HCT116 (cell line): ENCODE results near the gene AKAP8. TPM values are rescaled to one million over a fixed set of nuclear protein-coding genes. Genes with fewer than 3 reads are reported as not detected.

Experiments used
- ATAC-seq: fragments of 200-7000 bp; cut with Tn5 transposase; 2 replicates; pipeline ENCODE4 v1.9.1; 2020; ENCODE audit warnings: mild to moderate bottlenecking, moderate library complexity
- BruUV-seq: library from RNA; stranded (reverse); fragments of 400-500 nt; replicated peaks from 2 replicates; lab custom pipeline; 2021; lab: Mats Ljungman, UMichigan
- CTCF ChIA-PET: fragments of 300-600 bp; sonication (Branson Sonifier 250); formaldehyde crosslinking; loops from one replicate; lab custom pipeline; 2021; ENCODE audit warnings: antibody characterized with exemption; lab: Charles Lee
- POLR2A ChIA-PET: fragments of 300-600, 350-600 bp; sonication (Branson Sonifier 250); formaldehyde crosslinking; loops from one replicate; lab custom pipeline; 2021; ENCODE audit warnings: antibody characterized with exemption; lab: Charles Lee
- RAD21 ChIA-PET, 2 experiments: fragments of 300-600 bp; sonication (Branson Sonifier 250); formaldehyde crosslinking; loops; one replicate each; lab custom pipeline; 2023; ENCODE audit warnings: low total read pairs in 2 of 2; ENCODE audit not compliant: uncharacterized antibody in 2 of 2, unreplicated experiment in 2 of 2, low non-redundant PET in 1 of 2; lab: Charles Lee
- DNase-seq: peaks from one replicate; pipeline ENCODE4 v3.0.0-alpha.2; 2010; ENCODE audit warnings: low read depth, low spot score
- H2AFZ ChIP-seq: fragments of 200-600 bp; shearing (Covaris generic), sonication (generic); 2 replicates; pipeline ENCODE4 v1.6.1; 2017; ENCODE audit warnings: low read depth, mixed run types, mixed read lengths, antibody characterized with exemption, low read length; ENCODE audit not compliant: poor library complexity, severe bottlenecking
- H3K27ac ChIP-seq: 2 replicates; pipeline ENCODE4 v1.5.1; 2012; ENCODE audit warnings: low read depth, low read length
- H3K27me3 ChIP-seq: fragments of 200-600 bp; sonication (generic); 2 replicates; pipeline ENCODE4 v1.6.1; 2016; ENCODE audit warnings: mixed run types, low read length, mixed read lengths; ENCODE audit not compliant: insufficient read depth
- H3K36me3 ChIP-seq, 2 experiments: fragments of 200-500 bp in 1 of 2; fragments of 200-600 bp in 1 of 2; sonication (Bioruptor generic) in 1 of 2; sonication (generic) in 1 of 2; 2 replicates each; pipeline versions ENCODE4 v1.5.1 to v1.6.1; 2014 to 2016; ENCODE audit warnings: low read length in 2 of 2, inconsistent platforms in 1 of 2, mixed read lengths in 1 of 2, mixed run types in 1 of 2; ENCODE audit not compliant: insufficient read depth in 2 of 2, control insufficient read depth in 1 of 2
- H3K4me1 ChIP-seq, 2 experiments: fragments of 200-600 bp in 1 of 2; sonication (generic) in 1 of 2; 2 replicates each; pipeline versions ENCODE4 v1.5.1 to v1.6.1; 2012 to 2017; ENCODE audit warnings: low read length in 2 of 2, inconsistent platforms in 1 of 2, mild to moderate bottlenecking in 1 of 2, mixed read lengths in 1 of 2, mixed run types in 1 of 2, moderate library complexity in 1 of 2; ENCODE audit not compliant: insufficient read depth in 2 of 2, control insufficient read depth in 1 of 2
- H3K4me2 ChIP-seq: fragments of 200-600 bp; sonication (generic); 2 replicates; pipeline ENCODE4 v1.6.1; 2017; ENCODE audit warnings: mixed run types, low read length, mixed read lengths
- H3K4me3 ChIP-seq, 2 experiments: fragments of 200-600 bp in 1 of 2; sonication (generic) in 1 of 2; replicated peaks in 1 of 2; 2 replicates each; pipeline ENCODE4 v1.5.1; 2011 to 2016; ENCODE audit warnings: low read length in 2 of 2, control low read depth in 1 of 2, low read depth in 1 of 2, mild to moderate bottlenecking in 1 of 2, mixed read lengths in 1 of 2, mixed run types in 1 of 2
- H3K79me2 ChIP-seq: fragments of 200-600 bp; sonication (generic); 2 replicates; pipeline ENCODE4 v1.6.1; 2017; ENCODE audit warnings: mild to moderate bottlenecking, mixed run types, low read length, moderate library complexity, mixed read lengths; ENCODE audit not compliant: insufficient read depth
- H3K9ac ChIP-seq: fragments of 200-600 bp; sonication (generic); 2 replicates; pipeline ENCODE4 v1.6.1; 2016; ENCODE audit warnings: low read length, mixed read lengths
- H3K9me2 ChIP-seq: fragments of 200-600 bp; sonication (generic), shearing (Covaris generic); 2 replicates; pipeline ENCODE4 v1.6.1; 2017; ENCODE audit warnings: mixed run types, mild to moderate bottlenecking, moderate library complexity; ENCODE audit not compliant: insufficient read depth
- H3K9me3 ChIP-seq, 2 experiments: fragments of 200-500 bp in 1 of 2; fragments of 200-600 bp in 1 of 2; sonication (Bioruptor generic) in 1 of 2; sonication (generic) in 1 of 2; 2 replicates each; pipeline ENCODE4 v1.6.1; 2014 to 2017; ENCODE audit warnings: low read length in 2 of 2, mixed read lengths in 2 of 2, inconsistent platforms in 1 of 2, low read depth in 1 of 2, mild to moderate bottlenecking in 1 of 2, mixed run types in 1 of 2, moderate library complexity in 1 of 2; ENCODE audit not compliant: control insufficient read depth in 1 of 2, insufficient read depth in 1 of 2
- H4K20me1 ChIP-seq: fragments of 200-600 bp; sonication (generic), shearing (Covaris generic); 2 replicates; pipeline ENCODE4 v1.6.1; 2017; ENCODE audit warnings: mixed run types, mild to moderate bottlenecking, moderate library complexity; ENCODE audit not compliant: insufficient read depth
- JUND ChIP-seq: IDR thresholded peaks from 2 replicates; pipeline ENCODE4 v1.6.1; 2012
- POLR2A ChIP-seq: IDR thresholded peaks from 2 replicates; pipeline ENCODE4 v1.7.0; 2011; ENCODE audit warnings: borderline replicate concordance; ENCODE audit not compliant: insufficient read depth, insufficient read length; ENCODE audit errors: extremely low read depth
- RAD21 ChIP-seq: IDR thresholded peaks from 2 replicates; pipeline ENCODE4 v1.6.1; 2012; ENCODE audit warnings: low read depth, mild to moderate bottlenecking
- intact Hi-C: fragments of 100-400 bp; cut with micrococcal nuclease; formaldehyde crosslinking; loops from 2 replicates; pipeline ENCODE4 v1.10.0; 2022
- total RNA-seq: library from RNA; stranded (reverse); gene quantifications from one replicate; pipeline ENCODE4 v1.2.1, GENCODE V29; 2021; ENCODE audit not compliant: unreplicated experiment

Gene AKAP8
- total RNA-seq, 1 experiment from 2014 or later = 50.6 TPM

- intact Hi-C loops = loop anchor here (10.0 kb wide), 1 partner anchor 108 kb away; no protein-coding TSS in a partner anchor
Measured at GRCh38 chr19:15372891-15373301, 6.7 kb downstream of the AKAP8 start.

GRCh38 chr19:15372470-15372869, 7.1 kb downstream of the AKAP8 start:
- peaks cover 27 to 53% of the 10 kb centered on the region in 2 experiments for H3K36me3 ChIP-seq
- no peaks in the 10 kb centered on the region for H3K9me3 ChIP-seq
- CTCF ChIA-PET = no interaction called here
- POLR2A ChIA-PET = no interaction called here
- no peaks in the 10 kb centered on the region for H3K9me2 ChIP-seq
- no peak overlapping the region for H3K27ac ChIP-seq
- no peak overlapping the region for H2AFZ ChIP-seq
- intact Hi-C loops = loop anchor here (10.0 kb wide), 1 partner anchor 108 kb away; no protein-coding TSS in a partner anchor
- RAD21 ChIA-PET = no interaction called here
- H3K79me2 ChIP-seq = peaks cover 59% of the 10 kb centered on the region
- H3K27me3 ChIP-seq = no peaks in the 10 kb centered on the region
- ATAC-seq (no peak), DNase-seq (no peak)
- H3K4me2 ChIP-seq = no peak overlapping the region
- no peak overlapping the region for H3K4me3 ChIP-seq
- H4K20me1 ChIP-seq = 0 out of 2 replicates have a peak, but pooled peaks cover 3% of the 10 kb centered on the region
- peaks cover 10 to 13% of the 10 kb centered on the region in 2 experiments for H3K4me1 ChIP-seq
- TF ChIP-seq POLR2A (no peak), JUND (no peak)
- no peak overlapping the region for H3K9ac ChIP-seq
- no TSS peak for BruUV-seq

More at GRCh38 chr19:15372891-15373301, 6.7 kb downstream of the AKAP8 start:
- BruUV-seq = no TSS peak
- no peak overlapping the region for H2AFZ ChIP-seq
- H3K4me2 ChIP-seq = no peak overlapping the region
- H3K36me3 ChIP-seq = peaks cover 26 to 50% of the 10 kb centered on the region in 2 experiments
- no peak for ATAC-seq
- TF ChIP-seq RAD21 (no peak), POLR2A (no peak)
- TF ChIP-seq, all 23 proteins: peak for 0
- Histone ChIP-seq H3K9me2 (no peaks in the 10 kb centered on the region), H3K27me3 (no peaks in the 10 kb centered on the region), H3K9ac (no peak overlapping the region), H3K79me2 (peaks cover 64% of the 10 kb centered on the region), H3K9me3 (no peaks in the 10 kb centered on the region), H4K20me1 (peaks cover 4% of the 10 kb centered on the region; the same call in 1 of the 2 replicates), H3K4me3 (no peak overlapping the region), H3K4me1 (peaks cover 10 to 17% of the 10 kb centered on the region in 2 experiments), H3K27ac (no peak overlapping the region)
- no peak for DNase-seq
- POLR2A ChIA-PET = no interaction called here
- CTCF ChIA-PET = no interaction called here
- RAD21 ChIA-PET = no interaction called here
